GM21526 (cell line): ENCODE results near the gene CITED1.

ENCODE experiments used
- ATAC-seq: cut with Tn5 transposase; IDR thresholded peaks from one replicate; pipeline ENCODE4 v1.9.1; 2021; ENCODE audit warnings: moderate library complexity; ENCODE audit not compliant: unreplicated experiment, low FRiP score

Gene CITED1

GRCh38 chrX:72309297-72310071, 3.8 kb upstream of the CITED1 start:
- ATAC-seq: no peak

- no peak for ATAC-seq
Measured at GRCh38 chrX:72308566-72309296, 3.0 kb upstream of the CITED1 start.

- no peak for ATAC-seq
Measured at GRCh38 chrX:72308209-72308565, 2.5 kb upstream of the CITED1 start.

GRCh38 chrX:72307646-72308051, 1.9 kb upstream of the CITED1 start:
- ATAC-seq: no peak

DNA sequence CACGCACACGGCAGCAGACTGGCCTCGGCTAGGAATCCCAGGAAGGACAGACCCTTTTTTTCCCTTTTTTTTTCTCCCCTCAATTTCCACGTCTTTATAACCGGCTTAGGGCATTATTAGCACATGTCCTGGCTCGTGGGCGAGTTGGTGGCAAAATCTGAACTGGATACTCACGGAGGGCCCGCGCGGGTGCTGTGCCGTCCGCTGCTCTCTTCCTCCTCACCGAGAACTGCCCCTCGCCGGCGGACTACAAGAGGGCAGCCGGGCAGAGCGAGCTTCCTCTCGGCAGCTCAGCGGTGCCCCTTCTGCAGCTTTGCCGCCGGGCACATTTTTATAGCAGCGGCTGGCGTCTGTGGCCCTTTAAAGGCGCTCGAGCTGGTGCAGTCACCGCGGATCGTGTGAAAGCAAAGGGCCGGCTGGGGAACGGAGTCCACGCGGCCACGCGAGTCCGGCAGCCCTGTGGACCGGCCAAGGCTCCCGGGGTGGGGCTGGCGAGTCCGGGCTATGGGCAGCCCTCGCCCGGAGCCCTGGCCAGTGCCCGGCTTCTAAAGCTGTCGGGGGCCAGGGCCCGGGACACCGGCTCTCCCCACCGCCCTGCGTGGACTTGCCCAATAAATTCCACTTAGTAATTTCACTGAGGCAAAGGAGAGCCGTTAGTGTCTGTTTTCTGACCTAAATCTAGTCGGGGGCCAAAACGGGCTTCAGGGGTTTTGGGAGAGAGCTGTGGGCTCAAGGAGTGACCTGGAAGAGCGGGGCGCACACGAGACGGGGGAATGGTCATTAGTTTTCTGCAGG, 1.3 kb upstream of the CITED1 start:
- ATAC-seq: no peak

DNA sequence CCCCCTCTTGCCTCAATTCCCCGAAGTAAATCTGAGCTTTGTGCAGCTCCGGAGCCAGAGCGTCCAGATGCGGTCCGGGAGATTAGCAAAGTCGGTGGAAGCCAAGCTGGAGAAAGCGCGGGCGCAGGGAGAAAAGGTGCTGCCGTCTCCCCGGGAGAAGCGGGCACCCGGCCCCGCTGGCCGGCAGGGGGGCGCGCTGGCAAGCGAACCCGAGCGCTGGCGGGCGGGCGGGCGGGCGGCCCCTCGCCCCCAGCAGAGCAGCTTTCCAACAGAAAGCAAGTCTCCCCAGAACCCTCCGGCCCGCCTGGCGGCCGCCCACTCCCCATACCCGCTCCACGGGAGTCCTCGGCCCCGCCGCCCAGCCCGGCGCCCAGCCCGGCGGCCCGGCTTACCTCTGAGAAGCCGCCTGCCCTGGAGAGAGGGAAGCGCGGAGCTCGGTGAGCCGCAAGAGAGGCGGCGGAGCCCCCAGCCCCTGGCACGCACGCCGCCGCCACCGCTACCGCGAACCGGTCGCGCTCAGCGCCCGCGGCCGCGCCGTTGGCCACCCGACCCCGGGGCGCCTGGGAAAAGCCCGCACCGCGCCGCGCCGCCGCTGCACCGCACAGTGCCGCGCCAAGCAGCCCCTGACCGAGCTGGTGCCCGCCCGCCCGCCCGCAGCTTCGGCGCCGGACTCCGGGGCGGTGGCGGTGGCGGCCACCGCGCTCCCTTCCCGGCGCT, 529 bp upstream of the CITED1 start:
- ATAC-seq: no peak

GRCh38 chrX:72304877-72305276, 837 bp downstream of the CITED1 start:
- no peak for ATAC-seq

- no peak for ATAC-seq
Measured at GRCh38 chrX:72301781-72302180, 3.9 kb downstream of the CITED1 start.

DNA sequence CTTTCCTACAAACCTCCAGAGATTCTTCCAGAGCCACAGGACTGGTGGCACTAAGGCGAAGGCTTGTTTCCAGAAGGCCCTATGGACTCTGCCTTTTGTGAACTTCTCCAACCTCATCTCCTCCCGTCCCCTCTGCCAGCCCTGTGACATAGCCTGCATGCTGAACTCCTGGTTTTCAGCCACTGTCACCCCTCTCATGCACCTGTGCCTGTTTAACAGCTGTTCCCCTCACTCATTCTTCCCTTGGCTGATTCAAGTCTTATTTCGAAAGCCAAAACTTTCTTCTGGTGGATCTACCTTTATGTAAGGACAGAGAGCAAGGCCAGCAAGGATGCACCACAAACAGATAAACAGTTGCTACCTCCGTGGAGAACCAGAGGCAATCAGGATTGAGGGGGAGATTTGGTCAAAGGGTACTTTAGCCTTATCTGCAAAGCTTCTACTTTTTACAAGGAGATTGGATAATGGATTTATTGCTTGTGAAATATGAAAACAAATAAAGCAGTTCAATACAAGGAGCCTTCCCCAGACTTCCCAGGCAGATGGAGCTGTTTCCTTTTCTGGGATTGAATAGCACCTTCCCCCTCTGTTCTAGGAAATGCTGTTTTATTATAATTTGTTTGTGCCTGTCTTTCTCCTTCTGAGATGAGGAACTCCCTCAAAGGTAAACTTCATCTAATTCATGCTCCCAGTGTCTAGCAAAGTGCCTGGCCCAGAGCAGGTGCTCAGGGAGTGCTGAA, 5.7 kb downstream of the CITED1 start:
- no peak for ATAC-seq

- peak; percentile 61 for ATAC-seq
Measured at GRCh38 chrX:72297953-72298730, 7.6 kb downstream of the CITED1 start.

GRCh38 chrX:72296991-72297390, 8.7 kb downstream of the CITED1 start:
- ATAC-seq: no peak

GRCh38 chrX:72295745-72296144, 10.0 kb downstream of the CITED1 start:
- ATAC-seq: no peak

DNA sequence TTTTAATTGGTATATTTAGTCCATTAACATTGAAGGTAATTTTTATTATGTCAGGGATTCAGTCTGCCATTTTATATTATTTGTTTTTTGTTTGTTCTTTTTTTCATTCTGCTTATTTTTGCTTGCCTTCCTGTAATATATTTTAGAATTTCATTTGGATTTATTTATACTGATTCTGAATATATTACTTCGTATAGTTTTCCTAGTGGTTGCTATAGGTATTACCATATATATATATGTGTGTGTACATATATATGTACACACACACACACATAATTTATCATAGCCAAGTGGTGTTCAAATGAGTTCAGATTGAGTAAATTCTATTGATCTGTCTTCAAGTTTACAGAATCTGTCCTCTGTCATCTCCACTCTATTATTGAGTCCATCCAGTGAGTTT, 11.2 kb downstream of the CITED1 start:
- ATAC-seq: no peak

DNA sequence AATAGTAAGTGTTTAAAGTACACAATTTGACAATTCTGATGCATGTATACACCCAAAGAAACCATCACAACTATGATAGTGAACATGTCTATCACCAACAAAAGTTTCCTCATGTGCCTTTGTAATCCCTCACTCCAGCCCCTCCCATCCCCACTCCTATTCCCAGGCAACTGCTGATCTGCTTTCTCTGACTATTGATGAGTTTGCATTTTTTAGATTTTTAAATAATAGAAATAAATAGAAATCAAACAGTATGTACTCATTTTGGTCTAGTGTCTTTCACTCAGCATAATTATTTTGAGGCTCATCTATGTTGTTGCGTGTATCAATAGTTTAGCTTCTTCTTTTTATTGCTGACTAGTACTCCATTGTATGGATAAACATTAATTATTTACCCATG, 23.4 kb downstream of the CITED1 start:
- ATAC-seq: no peak

GRCh38 chrX:72280321-72280845, 25.3 kb downstream of the CITED1 start:
- no peak for ATAC-seq

- peak; percentile 20 for ATAC-seq
Measured at GRCh38 chrX:72276478-72276953, 29.2 kb downstream of the CITED1 start.

GRCh38 chrX:72274526-72274925, 31.2 kb downstream of the CITED1 start:
- no peak for ATAC-seq

DNA sequence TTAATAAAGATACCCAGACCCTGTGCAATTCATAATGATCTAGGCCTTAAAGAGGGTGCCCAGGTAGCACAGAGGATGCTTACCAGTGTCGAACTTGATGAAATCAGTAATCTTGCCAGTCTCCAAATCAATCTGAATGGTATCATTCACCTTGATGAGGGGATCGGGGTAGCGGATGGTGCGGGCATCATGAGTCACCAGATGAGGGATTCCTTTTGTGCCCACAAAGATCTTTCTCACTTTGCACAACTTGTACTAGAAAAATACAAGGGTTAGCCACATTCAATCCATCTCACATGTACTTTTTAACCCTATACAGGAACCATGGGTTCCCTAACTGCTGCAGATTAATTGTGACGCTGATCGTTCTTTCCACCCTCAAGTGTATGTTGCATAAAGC, 32.0 kb downstream of the CITED1 start:
- no peak for ATAC-seq

- no peak for ATAC-seq
Measured at GRCh38 chrX:72272868-72273267, 32.8 kb downstream of the CITED1 start.
